ENCODE data around the gene DAPK1. TPM values are rescaled to one million over a fixed set of nuclear protein-coding genes. Genes with fewer than 3 reads are reported as not detected.

Gene DAPK1
- total and polyA plus RNA-seq, 3 donors from 2014 or later: 35.1 to 74.6 (median 71.0) TPM

DNA sequence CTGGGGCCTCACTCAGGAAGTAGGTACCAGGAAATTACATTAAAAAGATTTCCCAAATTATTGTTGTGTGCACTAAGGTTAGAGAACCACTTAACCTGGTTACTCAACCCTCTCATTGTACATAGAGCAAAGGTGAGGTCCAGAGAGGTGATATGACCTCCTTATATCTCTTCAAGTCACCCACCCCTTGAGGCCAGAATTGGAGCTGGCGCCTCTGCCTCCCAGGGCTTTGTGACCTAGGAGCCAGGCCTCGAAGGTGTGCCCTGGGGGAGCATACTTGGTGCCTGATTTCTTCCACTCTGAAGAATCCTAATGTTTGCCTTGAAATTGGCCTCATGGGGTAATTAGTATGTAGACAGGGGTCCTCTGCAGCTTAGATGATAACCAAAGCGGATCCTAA, 133.2 kb downstream of the DAPK1 start:
- Histone ChIP-seq H3K36me3 (ENCODE audit: low read depth, missing control alignments) (no peaks in the 10 kb centered on the region), H3K9me3 (no peaks in the 10 kb centered on the region), H3K27ac (no peak overlapping the region), H3K27me3 (no peaks in the 10 kb centered on the region), H3K4me3 (no peak overlapping the region), H3K4me1 (peaks cover 4% of the 10 kb centered on the region)
- WGBS, 2 donors: 95 to 100% methylated on average over 2 to 3 of the region's 3 CpGs
- no peak for TF ChIP-seq POLR2A (IDR thresholded peaks at IDR 0.05)
- TF ChIP-seq, protein P1, sequence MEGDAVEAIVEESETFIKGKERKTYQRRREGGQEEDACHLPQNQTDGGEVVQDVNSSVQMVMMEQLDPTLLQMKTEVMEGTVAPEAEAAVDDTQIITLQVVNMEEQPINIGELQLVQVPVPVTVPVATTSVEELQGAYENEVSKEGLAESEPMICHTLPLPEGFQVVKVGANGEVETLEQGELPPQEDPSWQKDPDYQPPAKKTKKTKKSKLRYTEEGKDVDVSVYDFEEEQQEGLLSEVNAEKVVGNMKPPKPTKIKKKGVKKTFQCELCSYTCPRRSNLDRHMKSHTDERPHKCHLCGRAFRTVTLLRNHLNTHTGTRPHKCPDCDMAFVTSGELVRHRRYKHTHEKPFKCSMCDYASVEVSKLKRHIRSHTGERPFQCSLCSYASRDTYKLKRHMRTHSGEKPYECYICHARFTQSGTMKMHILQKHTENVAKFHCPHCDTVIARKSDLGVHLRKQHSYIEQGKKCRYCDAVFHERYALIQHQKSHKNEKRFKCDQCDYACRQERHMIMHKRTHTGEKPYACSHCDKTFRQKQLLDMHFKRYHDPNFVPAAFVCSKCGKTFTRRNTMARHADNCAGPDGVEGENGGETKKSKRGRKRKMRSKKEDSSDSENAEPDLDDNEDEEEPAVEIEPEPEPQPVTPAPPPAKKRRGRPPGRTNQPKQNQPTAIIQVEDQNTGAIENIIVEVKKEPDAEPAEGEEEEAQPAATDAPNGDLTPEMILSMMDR (IDR thresholded peaks at IDR 0.05): no peak
- DNase-seq: no peak
- intact Hi-C loops (cut with DNase I; ENCODE audit: low total_unique reads): no loop called here

DNA sequence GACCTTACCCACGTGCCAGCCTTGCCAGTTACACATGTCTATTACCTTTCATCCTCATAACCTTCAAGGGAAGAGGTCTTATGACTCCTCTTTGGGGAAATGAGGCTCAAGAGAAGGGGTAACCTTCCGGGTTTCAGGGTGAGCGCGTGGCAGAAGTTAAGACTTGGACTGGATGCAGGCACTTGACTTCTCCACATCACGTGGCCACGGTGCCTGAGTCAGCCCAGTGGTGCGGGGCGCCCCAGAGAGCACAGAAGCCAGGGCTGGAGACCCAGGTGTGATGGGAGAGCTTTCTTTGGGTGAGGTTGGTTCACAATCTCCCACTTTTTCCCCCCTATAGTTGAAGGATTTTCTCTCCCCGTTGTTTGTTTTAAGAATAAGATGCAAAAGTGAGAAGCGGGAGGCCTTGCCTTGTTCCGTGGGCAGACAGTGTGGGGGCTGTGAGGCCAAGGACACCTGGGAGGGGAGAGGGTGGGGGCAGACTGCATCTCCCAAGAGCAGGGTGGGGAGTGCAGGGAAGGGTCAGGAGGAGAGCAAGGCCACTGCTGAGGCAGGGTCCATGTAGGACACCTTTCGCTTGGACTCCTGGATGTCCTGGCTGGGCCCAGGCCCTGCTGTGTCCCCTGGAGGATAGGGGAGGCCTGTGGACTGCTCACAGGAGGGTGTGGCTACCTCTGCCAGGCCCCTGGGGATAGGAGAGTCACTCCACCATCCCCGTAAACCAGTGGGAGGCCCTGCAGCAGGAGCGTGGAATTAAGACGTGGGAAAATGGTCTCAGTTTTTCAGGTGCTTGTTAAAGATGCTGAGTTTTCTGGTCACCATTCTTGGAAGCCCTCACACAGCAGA, 138.2 kb downstream of the DAPK1 start:
- Histone ChIP-seq H3K4me1 (peaks cover 7% of the 10 kb centered on the region), H3K36me3 (ENCODE audit: low read depth, missing control alignments) (no peaks in the 10 kb centered on the region), H3K9me3 (no peaks in the 10 kb centered on the region), H3K27ac (no peak overlapping the region), H3K4me3 (no peak overlapping the region), H3K27me3 (no peaks in the 10 kb centered on the region)
- DNase-seq: no peak
- WGBS, 2 donors: 60 to 66% methylated on average over 14 to 15 of the region's 15 CpGs
- no peak for TF ChIP-seq POLR2A (IDR thresholded peaks at IDR 0.05)
- TF ChIP-seq, protein P1 (IDR thresholded peaks at IDR 0.05): no peak
- intact Hi-C loops (cut with DNase I; ENCODE audit: low total_unique reads): no loop called here

DNA sequence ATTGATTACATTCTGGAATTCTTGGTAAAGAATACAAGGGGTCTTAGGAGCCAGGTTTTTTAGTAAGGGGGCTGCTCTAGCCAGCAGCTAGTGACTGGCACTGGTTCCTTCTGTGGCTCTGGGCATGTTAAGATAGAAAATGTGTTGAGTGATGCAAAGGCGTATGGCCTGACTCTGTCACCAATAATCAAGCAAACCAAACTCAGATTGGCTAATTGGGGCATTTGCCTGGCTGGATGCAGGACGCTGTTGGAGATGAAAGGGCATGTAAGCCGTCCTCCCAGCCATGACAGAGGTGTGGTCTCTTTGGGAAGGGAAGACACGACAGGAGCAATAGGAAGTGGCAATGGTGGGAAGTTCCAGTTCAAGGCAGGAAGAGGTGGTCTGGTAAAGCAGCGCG, 140.6 kb downstream of the DAPK1 start:
- TF ChIP-seq, protein P1 (IDR thresholded peaks at IDR 0.05): no peak
- no peak for TF ChIP-seq POLR2A (IDR thresholded peaks at IDR 0.05)
- Histone ChIP-seq H3K27me3 (no peaks in the 10 kb centered on the region), H3K36me3 (ENCODE audit: low read depth, missing control alignments) (no peaks in the 10 kb centered on the region), H3K27ac (no peak overlapping the region), H3K9me3 (no peaks in the 10 kb centered on the region), H3K4me3 (no peak overlapping the region), H3K4me1 (peaks cover 15% of the 10 kb centered on the region)
- intact Hi-C loops (cut with DNase I; ENCODE audit: low total_unique reads): no loop called here
- no peak for DNase-seq
- WGBS, 2 donors: 95 to 97% methylated on average over 6 of the region's 6 CpGs

DNA sequence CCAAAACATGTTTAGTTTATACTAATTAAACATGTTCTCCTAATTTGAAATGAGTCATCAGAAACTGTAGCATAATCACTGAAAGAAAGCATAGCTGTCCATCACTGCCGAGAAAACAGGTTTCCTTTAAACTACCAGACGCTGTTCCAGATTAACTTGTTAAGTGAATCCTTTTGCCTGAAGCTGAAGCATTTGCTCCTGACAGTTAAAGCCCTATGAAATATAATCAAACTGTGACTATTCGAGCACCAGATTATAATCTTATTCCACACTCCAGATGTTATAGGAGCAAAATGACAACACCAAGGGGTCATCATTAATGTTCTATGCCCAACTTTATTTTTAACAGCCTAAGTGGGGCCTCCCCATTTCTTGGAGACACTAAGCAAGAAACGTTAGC, 142.3 kb downstream of the DAPK1 start:
- TF ChIP-seq, protein P1 (IDR thresholded peaks at IDR 0.05): no peak
- TF ChIP-seq POLR2A (IDR thresholded peaks at IDR 0.05): no peak
- intact Hi-C loops (cut with DNase I; ENCODE audit: low total_unique reads): no loop called here
- Histone ChIP-seq H3K36me3 (ENCODE audit: low read depth, missing control alignments) (no peaks in the 10 kb centered on the region), H3K27me3 (no peaks in the 10 kb centered on the region), H3K27ac (no peak overlapping the region), H3K4me1 (peaks cover 25% of the 10 kb centered on the region), H3K9me3 (no peaks in the 10 kb centered on the region), H3K4me3 (no peak overlapping the region)
- 73 to 74% methylated on average over 4 of the region's 4 CpGs for WGBS, 2 donors
- no peak for DNase-seq

DNA sequence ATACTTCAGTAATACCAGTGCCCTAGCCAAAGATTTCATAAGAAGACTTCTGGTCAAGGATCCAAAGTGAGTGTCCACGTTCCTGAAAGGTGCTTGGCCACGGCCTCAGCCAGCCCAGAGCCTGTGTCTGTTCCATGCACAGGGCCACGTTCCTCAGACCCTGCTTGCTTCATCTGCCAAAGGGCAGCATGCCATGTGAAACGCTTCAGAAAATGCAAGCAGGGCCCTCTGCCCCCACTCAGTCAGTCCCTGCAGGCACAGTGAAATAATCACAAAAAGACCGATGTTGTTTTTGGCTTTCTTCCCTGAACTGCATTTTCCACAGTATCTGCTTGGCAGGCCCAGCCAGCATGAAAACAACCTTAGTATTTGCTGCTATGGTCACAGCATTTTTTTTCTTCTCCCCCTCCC, 142.7 kb downstream of the DAPK1 start:
- Histone ChIP-seq H3K27me3 (no peaks in the 10 kb centered on the region), H3K9me3 (no peaks in the 10 kb centered on the region), H3K27ac (no peak overlapping the region), H3K4me1 (peaks cover 25% of the 10 kb centered on the region), H3K36me3 (ENCODE audit: low read depth, missing control alignments) (no peaks in the 10 kb centered on the region), H3K4me3 (no peak overlapping the region)
- TF ChIP-seq POLR2A (IDR thresholded peaks at IDR 0.05): no peak
- TF ChIP-seq, protein P1 (IDR thresholded peaks at IDR 0.05): no peak
- WGBS, 2 donors: 27 to 38% methylated on average over 5 of the region's 5 CpGs
- intact Hi-C loops (cut with DNase I; ENCODE audit: low total_unique reads): no loop called here
- DNase-seq: peak; percentile 48

All from testis (tissue), 3 donors.